OCI-LY7 (cell line): ENCODE data around the gene EPHB1.

Experiments used
- CTCF ChIP-seq: fragments of 200-600 bp; sonication (generic); conservative IDR thresholded peaks from 2 replicates; pipeline ENCODE4 v1.5.1; 2014; ENCODE audit warnings: mild to moderate bottlenecking, antibody characterized with exemption, low read length, moderate library complexity, mixed read lengths
- EZH2phosphoT487 ChIP-seq: fragments of 200-600 bp; sonication (generic); IDR thresholded peaks from 2 replicates; pipeline ENCODE4 v1.6.1; 2018; ENCODE audit warnings: low read depth, borderline replicate concordance, mild to moderate bottlenecking, mixed run types, antibody characterized with exemption, low read length, moderate library complexity, mixed read lengths

- no peak for TF ChIP-seq CTCF
- no peak for TF ChIP-seq EZH2phosphoT487
These were observed 453.2 kb downstream of the EPHB1 start for GRCh38 chr3:135248213-135248612.
